PFSK-1 (cell line): Measurements from ENCODE around the gene PEAK3.

Source experiments
- FOXP2 ChIP-seq: optimal IDR thresholded peaks from 2 replicates; pipeline ENCODE3; 2011; ENCODE audit warnings: borderline replicate concordance, control low read depth, inconsistent platforms; ENCODE audit not compliant: insufficient read depth; ENCODE audit errors: extremely low read length, extremely low read depth
- POLR2AphosphoS5 ChIP-seq: IDR thresholded peaks from 2 replicates; pipeline ENCODE4 v1.6.1; 2012; ENCODE audit warnings: low read depth, mild to moderate bottlenecking, control low read depth, low read length, moderate library complexity
- SIN3A ChIP-seq: IDR thresholded peaks from 2 replicates; pipeline ENCODE4 v1.6.1; 2012; ENCODE audit warnings: mild to moderate bottlenecking, low read length, moderate library complexity, borderline replicate concordance; ENCODE audit not compliant: insufficient read depth
- TAF1 ChIP-seq: IDR thresholded peaks from 2 replicates; pipeline ENCODE4 v1.6.1; 2012; ENCODE audit warnings: low read length, control low read depth, borderline replicate concordance; ENCODE audit not compliant: insufficient read depth
- TF ChIP-seq, protein P1 (sequence below), 2 experiments: IDR thresholded peaks; 2 replicates each; pipeline versions ENCODE4 v1.6.1 to v1.8.0; 2011 to 2012; ENCODE audit warnings: low read depth in 2 of 2, low read length in 2 of 2, control low read depth in 1 of 2, inconsistent platforms in 1 of 2, mild to moderate bottlenecking in 1 of 2, moderate library complexity in 1 of 2; ENCODE audit not compliant: insufficient read depth in 1 of 2

The PEAK3 gene

DNA sequence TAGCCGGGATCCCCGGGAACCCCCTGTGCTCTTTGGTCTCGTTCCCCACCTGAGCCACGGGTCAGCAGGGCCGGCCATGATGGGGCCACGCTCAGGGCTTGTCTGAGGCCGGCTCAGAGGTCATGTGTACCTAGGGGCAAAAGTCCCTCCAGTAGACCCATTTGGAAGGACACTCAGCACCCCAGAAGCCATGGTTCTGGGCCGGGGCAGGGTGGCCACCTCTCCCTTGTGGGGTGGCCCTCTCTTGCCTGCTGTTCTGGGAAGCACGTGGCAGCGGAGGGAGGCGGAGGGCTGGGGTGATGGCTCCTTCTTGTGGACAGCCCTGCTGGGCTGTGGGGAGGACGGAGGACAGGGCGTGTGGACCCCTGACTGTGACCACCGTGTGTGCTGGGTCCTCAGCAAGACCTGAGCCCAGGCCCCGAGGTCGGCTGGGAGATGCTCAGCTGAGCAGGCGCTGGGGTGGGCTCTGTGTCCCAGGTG lies 6.4 kb upstream of the PEAK3 start:
- TF ChIP-seq TAF1 (no peak), SIN3A (no peak), POLR2AphosphoS5 (no peak)

DNA sequence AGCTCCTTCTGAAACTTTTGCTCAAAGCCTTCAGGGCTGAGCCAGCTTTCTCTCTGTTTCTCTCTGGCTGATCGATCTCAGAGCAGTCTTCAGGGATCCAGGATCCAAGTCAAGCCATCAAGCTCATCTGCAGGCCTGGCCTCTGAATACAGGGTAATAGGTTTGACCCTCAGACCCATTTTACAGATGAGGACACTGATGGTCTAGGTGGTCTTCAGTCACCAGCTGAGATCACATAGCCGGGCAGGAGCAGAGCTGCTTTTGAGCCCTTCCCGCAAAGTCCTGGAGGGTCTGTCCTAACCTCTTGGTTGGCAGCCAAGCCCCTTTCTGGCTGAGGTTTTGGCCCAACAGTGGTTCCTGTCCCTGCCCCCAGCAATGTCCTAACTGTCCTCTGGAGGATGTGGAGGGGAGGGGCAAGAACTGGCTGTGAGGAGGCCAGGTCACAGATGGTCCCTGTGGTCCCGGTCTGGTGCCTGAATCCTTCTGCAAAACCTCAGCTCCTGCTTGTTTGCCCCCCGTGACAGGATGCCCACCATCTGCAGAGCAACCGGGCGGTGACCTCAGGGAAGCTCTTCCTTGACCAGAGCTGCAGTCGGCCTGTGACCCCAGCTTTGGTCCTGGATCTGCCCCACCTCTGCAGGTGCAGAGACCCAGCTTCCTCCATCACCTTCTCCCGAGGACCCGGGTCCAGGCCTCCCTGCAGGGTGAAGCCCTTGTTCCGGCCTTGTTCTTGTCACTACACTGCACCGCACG lies 5.8 kb upstream of the PEAK3 start:
- TF ChIP-seq, protein P1, sequence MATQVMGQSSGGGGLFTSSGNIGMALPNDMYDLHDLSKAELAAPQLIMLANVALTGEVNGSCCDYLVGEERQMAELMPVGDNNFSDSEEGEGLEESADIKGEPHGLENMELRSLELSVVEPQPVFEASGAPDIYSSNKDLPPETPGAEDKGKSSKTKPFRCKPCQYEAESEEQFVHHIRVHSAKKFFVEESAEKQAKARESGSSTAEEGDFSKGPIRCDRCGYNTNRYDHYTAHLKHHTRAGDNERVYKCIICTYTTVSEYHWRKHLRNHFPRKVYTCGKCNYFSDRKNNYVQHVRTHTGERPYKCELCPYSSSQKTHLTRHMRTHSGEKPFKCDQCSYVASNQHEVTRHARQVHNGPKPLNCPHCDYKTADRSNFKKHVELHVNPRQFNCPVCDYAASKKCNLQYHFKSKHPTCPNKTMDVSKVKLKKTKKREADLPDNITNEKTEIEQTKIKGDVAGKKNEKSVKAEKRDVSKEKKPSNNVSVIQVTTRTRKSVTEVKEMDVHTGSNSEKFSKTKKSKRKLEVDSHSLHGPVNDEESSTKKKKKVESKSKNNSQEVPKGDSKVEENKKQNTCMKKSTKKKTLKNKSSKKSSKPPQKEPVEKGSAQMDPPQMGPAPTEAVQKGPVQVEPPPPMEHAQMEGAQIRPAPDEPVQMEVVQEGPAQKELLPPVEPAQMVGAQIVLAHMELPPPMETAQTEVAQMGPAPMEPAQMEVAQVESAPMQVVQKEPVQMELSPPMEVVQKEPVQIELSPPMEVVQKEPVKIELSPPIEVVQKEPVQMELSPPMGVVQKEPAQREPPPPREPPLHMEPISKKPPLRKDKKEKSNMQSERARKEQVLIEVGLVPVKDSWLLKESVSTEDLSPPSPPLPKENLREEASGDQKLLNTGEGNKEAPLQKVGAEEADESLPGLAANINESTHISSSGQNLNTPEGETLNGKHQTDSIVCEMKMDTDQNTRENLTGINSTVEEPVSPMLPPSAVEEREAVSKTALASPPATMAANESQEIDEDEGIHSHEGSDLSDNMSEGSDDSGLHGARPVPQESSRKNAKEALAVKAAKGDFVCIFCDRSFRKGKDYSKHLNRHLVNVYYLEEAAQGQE (IDR thresholded peaks at IDR 0.05; ENCODE audit: insufficient read depth in 1 of 2, low read depth in 2 of 2, low read length in 2 of 2): no peak
- no peak for TF ChIP-seq FOXP2
- TF ChIP-seq SIN3A: no peak
- no peak for TF ChIP-seq POLR2AphosphoS5
- TF ChIP-seq TAF1: no peak

DNA sequence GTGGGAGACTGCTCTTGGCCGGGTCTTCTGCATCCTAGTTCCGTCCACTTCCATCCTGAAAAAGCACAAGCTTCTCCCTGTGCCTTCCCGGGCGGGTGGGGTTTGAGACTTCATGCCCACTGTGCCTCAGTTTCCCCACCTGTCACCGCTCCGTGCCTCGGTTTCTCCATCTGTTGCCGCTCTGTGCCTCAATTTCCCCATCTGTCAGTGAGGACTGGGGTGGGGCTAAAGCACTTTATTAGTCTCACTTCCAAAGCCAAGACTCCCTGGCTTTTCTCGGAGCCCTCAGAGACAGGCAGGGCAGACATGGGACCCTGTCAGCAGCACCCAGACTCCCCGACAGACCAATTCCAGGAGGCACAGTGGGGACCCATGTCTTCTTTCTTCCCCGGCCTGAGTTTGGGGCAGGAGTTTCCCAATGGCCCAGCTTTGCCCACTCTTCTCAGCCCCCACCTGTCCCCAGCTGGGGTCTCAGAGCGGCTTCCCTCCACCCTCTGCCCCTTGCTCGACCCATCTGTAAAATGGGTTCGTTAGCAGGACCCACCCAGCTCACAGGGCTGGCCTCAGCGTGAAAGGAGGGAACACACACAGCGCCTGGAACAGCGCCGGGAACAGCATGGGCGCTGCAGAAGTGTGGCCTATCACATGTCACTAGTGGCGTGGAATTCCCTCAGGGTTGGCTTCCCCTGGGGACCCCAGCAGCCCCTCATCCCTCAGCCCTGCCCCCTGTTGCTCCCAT lies 4.6 kb upstream of the PEAK3 start:
- TF ChIP-seq, protein P1 (IDR thresholded peaks at IDR 0.05; ENCODE audit: insufficient read depth in 1 of 2, low read depth in 2 of 2, low read length in 2 of 2): no peak
- TF ChIP-seq TAF1 (no peak), FOXP2 (no peak), POLR2AphosphoS5 (no peak)

DNA sequence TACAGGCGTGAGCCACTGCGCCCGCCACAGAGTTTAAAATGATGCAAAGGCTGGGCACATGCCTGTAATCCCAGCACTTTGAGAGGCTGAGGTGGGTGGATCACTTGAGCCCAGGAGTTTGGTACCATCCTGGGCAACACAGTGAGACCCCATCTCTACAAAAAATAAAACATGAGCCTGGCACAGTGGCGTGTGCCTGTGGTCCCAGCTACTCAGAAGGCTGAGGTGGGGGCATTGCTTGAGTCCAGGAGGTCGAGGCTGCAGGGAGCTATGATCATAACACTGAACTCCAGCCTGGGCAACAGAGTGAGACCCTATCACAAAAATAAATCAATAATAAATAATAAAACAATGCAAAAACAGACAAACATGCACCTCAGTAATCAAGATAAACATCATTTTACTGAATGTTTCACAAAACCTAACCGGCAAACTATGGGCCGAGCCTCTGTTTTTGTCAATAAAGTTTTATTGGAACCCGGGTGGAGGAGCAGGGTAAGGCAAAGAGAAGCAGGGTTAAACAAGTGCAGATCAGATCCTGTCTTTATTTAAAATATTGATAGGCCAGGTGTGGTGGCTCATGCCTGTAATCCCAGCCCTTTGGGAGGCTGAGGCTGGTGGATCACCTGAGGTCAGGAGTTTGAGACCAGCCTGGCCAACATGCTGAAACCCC lies 2.0 kb upstream of the PEAK3 start:
- TF ChIP-seq SIN3A (no peak), FOXP2 (no peak), POLR2AphosphoS5 (no peak)
- TF ChIP-seq, protein P1 (IDR thresholded peaks at IDR 0.05; ENCODE audit: insufficient read depth in 1 of 2, low read depth in 2 of 2, low read length in 2 of 2): no peak

DNA sequence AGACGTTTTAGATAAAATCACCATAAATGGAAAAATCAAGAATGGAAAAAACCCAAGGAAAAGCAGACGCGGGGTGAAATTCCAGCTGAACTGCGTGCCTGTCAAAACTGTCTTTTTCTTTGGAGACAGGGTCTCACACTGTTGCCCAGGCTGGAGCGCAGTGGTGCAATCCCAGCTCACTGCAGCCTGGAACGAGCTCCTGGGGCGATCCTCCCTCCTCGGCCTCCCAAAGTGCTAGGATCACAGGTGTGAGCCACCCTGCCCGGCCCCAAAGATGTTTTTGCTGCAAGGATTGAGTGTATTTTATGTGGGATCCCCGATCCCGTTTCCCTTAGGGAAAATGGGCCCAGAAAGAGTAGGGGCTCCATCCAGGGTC lies 875 bp upstream of the PEAK3 start:
- no peak for TF ChIP-seq TAF1
- no peak for TF ChIP-seq POLR2AphosphoS5
- TF ChIP-seq, protein P1 (IDR thresholded peaks at IDR 0.05; ENCODE audit: insufficient read depth in 1 of 2, low read depth in 2 of 2, low read length in 2 of 2): no peak
- no peak for TF ChIP-seq FOXP2
- no peak for TF ChIP-seq SIN3A
